ENCODE data around the gene TRIM2. TPM values are rescaled to one million over a fixed set of nuclear protein-coding genes. Genes with fewer than 3 reads are reported as not detected.

The TRIM2 gene
- total and polyA plus RNA-seq, 9 donors = 9.5 to 57.5 (median 44.4) TPM

DNA sequence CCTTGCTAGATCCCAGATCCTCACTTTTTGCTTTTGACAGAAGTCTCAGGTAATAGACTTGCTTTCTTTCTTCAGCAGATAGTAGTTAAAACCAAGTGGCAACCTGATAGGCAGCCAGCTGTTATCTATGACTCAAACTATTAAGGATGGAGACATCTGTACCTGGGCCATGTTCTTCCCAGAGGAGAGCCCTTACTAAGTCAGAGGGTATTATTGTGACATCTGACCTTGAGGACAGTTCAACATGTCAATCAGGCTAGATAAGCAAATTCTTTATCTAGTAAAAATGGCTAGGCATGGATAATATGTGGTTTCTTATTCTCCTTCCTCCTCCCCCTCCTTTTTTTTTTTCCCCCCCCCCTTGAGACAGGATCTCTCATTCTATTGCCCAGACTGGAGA is 39.2 kb downstream of the TRIM2 start:
- intact Hi-C loops (cut with DNase I) = no loop called here
- DNase-seq = no peak
- Histone ChIP-seq H3K9me3 (no peaks in the 10 kb centered on the region), H3K36me3 (no peaks in the 10 kb centered on the region), H3K4me1 (ENCODE audit: insufficient read depth) (peaks cover 10% of the 10 kb centered on the region), H3K4me3 (no peak overlapping the region), H3K27me3 (no peaks in the 10 kb centered on the region), H3K27ac (no peak overlapping the region)
- TF ChIP-seq EP300 (IDR thresholded peaks at IDR 0.05) = no peak
- TF ChIP-seq POLR2A (IDR thresholded peaks at IDR 0.05) = no peak
- TF ChIP-seq, protein P1, sequence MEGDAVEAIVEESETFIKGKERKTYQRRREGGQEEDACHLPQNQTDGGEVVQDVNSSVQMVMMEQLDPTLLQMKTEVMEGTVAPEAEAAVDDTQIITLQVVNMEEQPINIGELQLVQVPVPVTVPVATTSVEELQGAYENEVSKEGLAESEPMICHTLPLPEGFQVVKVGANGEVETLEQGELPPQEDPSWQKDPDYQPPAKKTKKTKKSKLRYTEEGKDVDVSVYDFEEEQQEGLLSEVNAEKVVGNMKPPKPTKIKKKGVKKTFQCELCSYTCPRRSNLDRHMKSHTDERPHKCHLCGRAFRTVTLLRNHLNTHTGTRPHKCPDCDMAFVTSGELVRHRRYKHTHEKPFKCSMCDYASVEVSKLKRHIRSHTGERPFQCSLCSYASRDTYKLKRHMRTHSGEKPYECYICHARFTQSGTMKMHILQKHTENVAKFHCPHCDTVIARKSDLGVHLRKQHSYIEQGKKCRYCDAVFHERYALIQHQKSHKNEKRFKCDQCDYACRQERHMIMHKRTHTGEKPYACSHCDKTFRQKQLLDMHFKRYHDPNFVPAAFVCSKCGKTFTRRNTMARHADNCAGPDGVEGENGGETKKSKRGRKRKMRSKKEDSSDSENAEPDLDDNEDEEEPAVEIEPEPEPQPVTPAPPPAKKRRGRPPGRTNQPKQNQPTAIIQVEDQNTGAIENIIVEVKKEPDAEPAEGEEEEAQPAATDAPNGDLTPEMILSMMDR (IDR thresholded peaks at IDR 0.05) = no peak

DNA sequence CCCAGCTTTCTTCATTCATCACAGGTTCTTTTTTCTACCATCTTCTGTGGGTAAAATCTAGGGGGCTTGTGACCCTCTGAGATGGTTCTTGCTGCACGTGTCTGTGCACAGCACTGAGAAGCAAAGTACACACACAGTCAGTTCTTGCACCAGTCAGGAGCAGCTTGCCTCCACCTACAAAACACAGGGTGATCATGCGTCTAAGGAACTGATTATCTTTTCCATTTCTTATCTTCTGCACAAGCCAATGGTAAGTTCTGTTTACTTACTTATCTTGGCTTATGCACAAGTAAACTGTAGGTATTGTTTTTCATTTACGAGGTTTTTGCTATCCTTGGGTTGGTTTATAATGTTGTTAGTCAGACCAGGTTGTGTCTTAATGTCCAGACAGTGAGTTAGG is 40.7 kb downstream of the TRIM2 start:
- Histone ChIP-seq H3K4me1 (ENCODE audit: insufficient read depth) (peaks cover 12% of the 10 kb centered on the region), H3K9me3 (no peaks in the 10 kb centered on the region), H3K27ac (no peak overlapping the region), H3K27me3 (no peaks in the 10 kb centered on the region), H3K36me3 (no peaks in the 10 kb centered on the region), H3K4me3 (no peak overlapping the region)
- intact Hi-C loops (cut with DNase I) = no loop called here
- no peak for DNase-seq
- 70 to 90% (median 84%) methylated on average over 3 of the region's 3 CpGs for WGBS, 3 donors
- TF ChIP-seq POLR2A (IDR thresholded peaks at IDR 0.05) (no peak), EP300 (IDR thresholded peaks at IDR 0.05) (no peak)
- TF ChIP-seq, protein P1 (IDR thresholded peaks at IDR 0.05) = no peak

DNA sequence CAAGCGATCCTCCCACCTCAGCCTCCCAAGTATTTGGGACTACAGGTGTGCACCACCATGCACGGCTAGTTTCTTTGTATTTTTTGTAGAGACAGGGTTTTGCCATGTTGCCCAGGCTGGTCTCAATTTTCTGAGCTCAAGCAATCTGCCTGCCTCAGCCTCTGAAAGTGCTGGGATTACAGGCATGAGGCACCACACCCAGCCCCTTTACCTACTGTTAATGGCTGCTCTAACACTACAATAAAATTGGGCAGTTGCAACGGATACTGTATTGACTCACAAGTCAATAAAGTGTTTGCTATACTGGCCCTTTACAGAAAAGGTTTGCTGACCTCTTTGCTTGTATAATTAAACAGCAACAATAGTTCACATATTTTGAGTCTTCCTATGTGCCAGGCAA is 41.5 kb downstream of the TRIM2 start:
- DNase-seq = no peak
- Histone ChIP-seq H3K36me3 (no peaks in the 10 kb centered on the region), H3K4me3 (no peak overlapping the region), H3K27ac (no peak overlapping the region), H3K4me1 (ENCODE audit: insufficient read depth) (peaks cover 15% of the 10 kb centered on the region), H3K9me3 (no peaks in the 10 kb centered on the region), H3K27me3 (no peaks in the 10 kb centered on the region)
- TF ChIP-seq, protein P1 (IDR thresholded peaks at IDR 0.05) = no peak
- TF ChIP-seq EP300 (IDR thresholded peaks at IDR 0.05) = no peak
- no peak for TF ChIP-seq POLR2A (IDR thresholded peaks at IDR 0.05)
- WGBS, 3 donors = 94 to 97% (median 94%) methylated on average over 3 of the region's 3 CpGs
- intact Hi-C loops (cut with DNase I) = no loop called here

DNA sequence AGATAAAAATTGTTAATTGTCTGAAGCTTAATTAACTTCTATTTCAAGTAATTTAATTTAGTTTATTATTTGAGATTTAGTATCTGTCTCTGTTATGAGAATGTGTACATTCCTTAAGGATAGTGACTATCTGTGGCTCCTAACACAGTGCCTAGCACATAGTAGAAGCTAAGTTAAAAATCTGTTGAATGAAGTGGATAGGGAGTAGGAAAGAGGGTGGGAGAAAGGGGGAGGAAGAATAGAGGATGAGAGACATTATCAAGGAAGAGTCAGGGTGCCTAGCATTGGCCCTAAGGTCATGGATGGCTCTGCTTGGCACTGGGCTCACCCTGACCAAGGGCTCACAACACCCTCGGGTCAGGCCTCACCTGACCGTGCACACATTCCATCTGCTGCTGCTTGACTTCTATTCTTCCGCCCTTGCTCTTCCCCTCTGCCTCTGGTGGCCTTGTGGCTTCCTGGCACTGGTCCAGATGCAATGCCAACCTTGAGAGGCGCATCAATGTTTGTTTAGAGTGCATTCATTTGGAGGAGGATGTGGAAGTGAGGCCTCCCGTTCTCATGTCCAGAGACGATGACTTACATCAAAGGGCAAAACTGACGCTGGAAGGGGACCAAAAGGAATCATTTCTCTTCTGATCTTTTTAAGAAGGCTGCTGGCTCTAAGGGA is 42.3 kb downstream of the TRIM2 start:
- no peak for TF ChIP-seq POLR2A (IDR thresholded peaks at IDR 0.05)
- TF ChIP-seq EP300 (IDR thresholded peaks at IDR 0.05) = no peak
- Histone ChIP-seq H3K4me3 (no peak overlapping the region), H3K36me3 (no peaks in the 10 kb centered on the region), H3K4me1 (ENCODE audit: insufficient read depth) (peaks cover 10% of the 10 kb centered on the region), H3K27me3 (no peaks in the 10 kb centered on the region), H3K9me3 (no peaks in the 10 kb centered on the region), H3K27ac (no peak overlapping the region)
- 57 to 73% (median 65%) methylated on average over 7 of the region's 7 CpGs for whole genome bisulfite sequencing, 3 donors
- intact Hi-C loops (cut with DNase I) = no loop called here
- DNase-seq = no peak

DNA sequence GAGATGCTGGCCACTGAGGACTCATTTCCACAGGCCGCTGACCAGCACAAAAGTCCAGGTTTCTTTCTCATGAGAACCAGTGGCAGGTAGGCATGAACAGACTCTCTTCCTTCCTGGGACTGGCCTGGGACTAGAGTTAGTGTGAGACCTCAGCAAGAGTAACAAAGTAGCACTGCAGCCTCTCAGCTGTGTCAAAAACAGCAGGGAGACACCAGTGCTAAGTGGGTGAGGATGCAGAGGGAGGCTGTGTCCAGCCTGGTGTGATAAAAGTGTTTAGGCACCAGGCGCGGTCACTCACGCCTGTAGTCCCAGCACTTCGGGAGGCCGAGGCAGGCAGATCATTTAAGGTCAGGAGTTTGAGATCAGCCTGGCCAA is 42.9 kb downstream of the TRIM2 start:
- intact Hi-C loops (cut with DNase I) = no loop called here
- H3K4me1 ChIP-seq (ENCODE audit: insufficient read depth) = peaks cover 9% of the 10 kb centered on the region
- no peak overlapping the region for H3K4me3 ChIP-seq
- H3K36me3 ChIP-seq = no peaks in the 10 kb centered on the region
- no peak overlapping the region for H3K27ac ChIP-seq
- TF ChIP-seq, protein P1 (IDR thresholded peaks at IDR 0.05) = no peak
- TF ChIP-seq POLR2A (IDR thresholded peaks at IDR 0.05) (no peak), EP300 (IDR thresholded peaks at IDR 0.05) (no peak)
- 81 to 85% (median 84%) methylated on average over 6 of the region's 6 CpGs for WGBS, 3 donors
- H3K27me3 ChIP-seq = no peaks in the 10 kb centered on the region
- no peak for DNase-seq
- no peaks in the 10 kb centered on the region for H3K9me3 ChIP-seq
